ENCODE results near the gene WNT3A. TPM values are rescaled to one million over a fixed set of nuclear protein-coding genes. Genes with fewer than 3 reads are reported as not detected.

Gene WNT3A
- total RNA-seq, result not detected in 2 replicates

GRCh38 chr1:228006786-228007048, at the start of gene WNT3A:
Gene WNT3A, plus strand, starts transcription at chr1:228006998. Its CDS starts 131 bp downstream, at chr1:228007129.

GRCh38 chr1:228082214-228082917, 75.6 kb downstream of the WNT3A start, which contains the start of gene ARF1:
Gene ARF1, plus strand, starts transcription at chr1:228082708. Its CDS starts 14,407 bp downstream, at chr1:228097115.

GRCh38 chr1:228102791-228103620, 96.2 kb downstream of the WNT3A start, which contains the start of gene C1orf35:
Gene C1orf35, minus strand, starts transcription at chr1:228103325. Its CDS starts 98 bp downstream, at chr1:228103227.

GRCh38 chr1:228109073-228109961, 102.5 kb downstream of the WNT3A start, which contains the start of gene MRPL55:
Gene MRPL55, minus strand, starts transcription at chr1:228109299. Its CDS starts 1,039 bp downstream, at chr1:228108260.

Other genes with a start within 250 kb of the WNT3A start
- not detected in 2 replicates for gene PRSS38, start 191.3 kb upstream of the WNT3A start, total RNA-seq
- gene WNT9A, start 59.1 kb upstream of the WNT3A start, total RNA-seq, result 0.37 and 0.43 TPM in 2 replicates
- 197 and 272 TPM in 2 replicates for gene ARF1, start 75.7 kb downstream of the WNT3A start, total RNA-seq
- 4.8 and 6.0 TPM in 2 replicates for gene C1orf35, start 96.3 kb downstream of the WNT3A start, total RNA-seq
- 59.3 and 64.9 TPM in 2 replicates for gene MRPL55, start 102.3 kb downstream of the WNT3A start, total RNA-seq
- gene GUK1, start 133.3 kb downstream of the WNT3A start, total RNA-seq, result 420 and 464 TPM in 2 replicates
- gene GJC2, start 142.9 kb downstream of the WNT3A start, total RNA-seq, result 3.4 and 4.3 TPM in 2 replicates
- 2.1 and 3.0 TPM in 2 replicates for gene IBA57, start 158.8 kb downstream of the WNT3A start, total RNA-seq
- gene OBSCN, start 201.0 kb downstream of the WNT3A start, total RNA-seq, result 7.0 and 7.2 TPM in 2 replicates

Data from smooth muscle cell of bladder (primary cell).